GM19324 (cell line): ENCODE results near the gene TNPO2.
A peak's percentile ranks its signal among the peaks of the same experiment; 100 is the strongest.
"Not testable (repeated sequence)": the region's sequence is repeated elsewhere in the genome, so short reads cannot be mapped to it uniquely, and the experiment has no call there.

Source experiments
- ATAC-seq: cut with Tn5 transposase; IDR thresholded peaks from one replicate; pipeline ENCODE4 v1.9.1; 2021; ENCODE audit warnings: mild to moderate bottlenecking, moderate library complexity; ENCODE audit not compliant: unreplicated experiment, low FRiP score

TNPO2 gene

GRCh38 chr19:12737835-12738351 lies 14.2 kb upstream of the TNPO2 start:
- ATAC-seq = no peak

- ATAC-seq = peak; percentile 68
Observed at GRCh38 chr19:12736995-12737834, 13.5 kb upstream of the TNPO2 start, which contains the start of gene GET3. Gene GET3 (plus strand): TSS chr19:12737497. CDS start chr19:12737506, 9 bp downstream.

GRCh38 chr19:12733369-12734214 lies 9.9 kb upstream of the TNPO2 start:
- no peak for ATAC-seq

- ATAC-seq = no peak
Observed at GRCh38 chr19:12731337-12731736, 7.6 kb upstream of the TNPO2 start.

- no peak for ATAC-seq
Observed at GRCh38 chr19:12730064-12730463, 6.3 kb upstream of the TNPO2 start.

GRCh38 chr19:12727745-12728433 lies 4.2 kb upstream of the TNPO2 start:
- ATAC-seq = no peak

GRCh38 chr19:12726988-12727316 lies 3.2 kb upstream of the TNPO2 start:
- ATAC-seq = no peak

GRCh38 chr19:12725612-12726011 lies 1.9 kb upstream of the TNPO2 start:
- ATAC-seq = not testable (repeated sequence)

- no peak for ATAC-seq
Observed at GRCh38 chr19:12723381-12723640, 421 bp downstream of the TNPO2 start.

- ATAC-seq = peak; percentile 93
Observed at GRCh38 chr19:12722566-12723380, 959 bp downstream of the TNPO2 start.

- peak; percentile 13 for ATAC-seq
Observed at GRCh38 chr19:12721656-12722565, 1.8 kb downstream of the TNPO2 start.

GRCh38 chr19:12720851-12721655 lies 2.7 kb downstream of the TNPO2 start:
- ATAC-seq = no peak

- no peak for ATAC-seq
Observed at GRCh38 chr19:12720296-12720695, 3.4 kb downstream of the TNPO2 start.

GRCh38 chr19:12715929-12716328 lies 7.8 kb downstream of the TNPO2 start:
- ATAC-seq = no peak

GRCh38 chr19:12715102-12715501 lies 8.6 kb downstream of the TNPO2 start:
- ATAC-seq = no peak

GRCh38 chr19:12713304-12713703 lies 10.4 kb downstream of the TNPO2 start:
- not testable (repeated sequence) for ATAC-seq

GRCh38 chr19:12712077-12712476 lies 11.7 kb downstream of the TNPO2 start:
- ATAC-seq = not testable (repeated sequence)

- ATAC-seq = no peak
Observed at GRCh38 chr19:12711187-12711586, 12.5 kb downstream of the TNPO2 start.
